ENCODE measurements around the gene RNF224.

DNA sequence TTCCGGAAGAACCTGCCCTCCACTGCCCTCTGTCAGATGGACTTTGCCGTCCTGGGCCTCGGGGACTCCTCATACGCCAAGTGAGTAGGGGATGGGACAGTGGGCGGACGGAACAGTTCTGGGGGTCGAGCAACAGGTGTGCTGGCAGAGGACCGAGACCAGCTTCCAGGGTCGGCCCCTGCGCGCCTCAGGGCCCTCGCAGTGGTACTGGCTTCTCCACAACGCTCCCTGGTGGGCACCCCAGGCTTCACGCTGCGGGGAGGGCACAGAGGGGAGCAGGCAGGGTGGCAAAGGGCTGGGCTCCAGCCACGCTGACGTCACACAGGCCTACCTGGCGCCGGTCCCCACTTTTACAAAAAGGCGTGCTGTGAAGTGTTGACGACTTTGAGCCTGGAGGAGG lies 14.8 kb upstream of the RNF224 start:
- TF ChIP-seq, protein P1, sequence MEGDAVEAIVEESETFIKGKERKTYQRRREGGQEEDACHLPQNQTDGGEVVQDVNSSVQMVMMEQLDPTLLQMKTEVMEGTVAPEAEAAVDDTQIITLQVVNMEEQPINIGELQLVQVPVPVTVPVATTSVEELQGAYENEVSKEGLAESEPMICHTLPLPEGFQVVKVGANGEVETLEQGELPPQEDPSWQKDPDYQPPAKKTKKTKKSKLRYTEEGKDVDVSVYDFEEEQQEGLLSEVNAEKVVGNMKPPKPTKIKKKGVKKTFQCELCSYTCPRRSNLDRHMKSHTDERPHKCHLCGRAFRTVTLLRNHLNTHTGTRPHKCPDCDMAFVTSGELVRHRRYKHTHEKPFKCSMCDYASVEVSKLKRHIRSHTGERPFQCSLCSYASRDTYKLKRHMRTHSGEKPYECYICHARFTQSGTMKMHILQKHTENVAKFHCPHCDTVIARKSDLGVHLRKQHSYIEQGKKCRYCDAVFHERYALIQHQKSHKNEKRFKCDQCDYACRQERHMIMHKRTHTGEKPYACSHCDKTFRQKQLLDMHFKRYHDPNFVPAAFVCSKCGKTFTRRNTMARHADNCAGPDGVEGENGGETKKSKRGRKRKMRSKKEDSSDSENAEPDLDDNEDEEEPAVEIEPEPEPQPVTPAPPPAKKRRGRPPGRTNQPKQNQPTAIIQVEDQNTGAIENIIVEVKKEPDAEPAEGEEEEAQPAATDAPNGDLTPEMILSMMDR (IDR thresholded peaks at IDR 0.05; ENCODE audit: low read depth, low read length) = no peak
- TF ChIP-seq, protein P2, sequence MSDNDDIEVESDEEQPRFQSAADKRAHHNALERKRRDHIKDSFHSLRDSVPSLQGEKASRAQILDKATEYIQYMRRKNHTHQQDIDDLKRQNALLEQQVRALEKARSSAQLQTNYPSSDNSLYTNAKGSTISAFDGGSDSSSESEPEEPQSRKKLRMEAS (IDR thresholded peaks at IDR 0.05; ENCODE audit: low read depth, low read length) = no peak

All from NB4 (cell line).